Uterus (tissue), 2 donors: ENCODE data around the gene TXLNG.

Source experiments
- CTCF ChIP-seq, 4 experiments: fragments of 200-600 bp in 2 of 4; fragments of 450-650 bp in 2 of 4; sonication (generic) in 2 of 4; IDR thresholded peaks; one replicate each; pipeline ENCODE4 v1.5.1; 2016 to 2019; ENCODE audit warnings: antibody characterized with exemption in 4 of 4, mild to moderate bottlenecking in 2 of 4, moderate library complexity in 1 of 4
- POLR2A ChIP-seq, 2 donors: fragments of 450-650 bp; IDR thresholded peaks; one replicate each; pipeline ENCODE4 v1.6.1; 2016; ENCODE audit warnings: antibody characterized with exemption in 2 of 2, mild to moderate bottlenecking in 1 of 2, moderate library complexity in 1 of 2

- no peak for TF ChIP-seq CTCF (IDR thresholded peaks at IDR 0.05)
- TF ChIP-seq POLR2A (IDR thresholded peaks at IDR 0.05) = no peak
Measured at GRCh38 chrX:16825264-16826035, 39.2 kb downstream of the TXLNG start.
